ENCODE results near the gene NDRG4.

DNA sequence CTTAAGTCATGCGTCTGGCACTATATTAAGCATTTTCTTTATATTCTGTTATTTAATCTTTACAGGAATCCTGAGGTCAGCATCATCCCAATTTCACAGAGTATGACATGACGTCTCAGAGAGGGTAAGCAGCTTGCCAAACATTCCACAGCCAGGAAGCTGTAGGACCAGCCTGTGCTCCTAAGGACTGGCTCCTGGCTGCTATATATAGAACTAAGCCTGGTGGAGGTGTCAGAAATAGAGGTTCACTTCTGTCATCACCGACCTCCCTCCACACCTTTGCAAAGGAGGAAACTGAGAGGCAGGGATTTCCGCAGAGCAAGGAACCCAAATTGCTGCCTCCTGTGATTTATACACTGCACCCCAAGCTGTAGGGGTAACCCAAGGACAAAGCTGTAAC lies 37.9 kb upstream of the NDRG4 start:
- TF ChIP-seq EZH2 (IDR thresholded peaks at IDR 0.05): no peak
- no peak for TF ChIP-seq POLR2AphosphoS5 (IDR thresholded peaks at IDR 0.05; ENCODE audit: borderline replicate concordance, low read depth, low read length)
- no peak for TF ChIP-seq FOXP2 (optimal IDR thresholded peaks at IDR 0.05; ENCODE audit: control extremely low read depth, extremely low read length, insufficient read depth)

All from SK-N-MC (cell line).